Activated CD8-positive, alpha-beta memory T cell treated with anti-CD3 and anti-CD28 coated beads, Interleukin-2, amount 50 U/mL, for 24 hours (primary cell): ENCODE data around the gene SYNPO.

Experiments used
- DNase-seq: peaks from one replicate; pipeline ENCODE4 v3.0.0-alpha.2; 2020; ENCODE audit errors: extremely low read depth

Gene SYNPO

DNA sequence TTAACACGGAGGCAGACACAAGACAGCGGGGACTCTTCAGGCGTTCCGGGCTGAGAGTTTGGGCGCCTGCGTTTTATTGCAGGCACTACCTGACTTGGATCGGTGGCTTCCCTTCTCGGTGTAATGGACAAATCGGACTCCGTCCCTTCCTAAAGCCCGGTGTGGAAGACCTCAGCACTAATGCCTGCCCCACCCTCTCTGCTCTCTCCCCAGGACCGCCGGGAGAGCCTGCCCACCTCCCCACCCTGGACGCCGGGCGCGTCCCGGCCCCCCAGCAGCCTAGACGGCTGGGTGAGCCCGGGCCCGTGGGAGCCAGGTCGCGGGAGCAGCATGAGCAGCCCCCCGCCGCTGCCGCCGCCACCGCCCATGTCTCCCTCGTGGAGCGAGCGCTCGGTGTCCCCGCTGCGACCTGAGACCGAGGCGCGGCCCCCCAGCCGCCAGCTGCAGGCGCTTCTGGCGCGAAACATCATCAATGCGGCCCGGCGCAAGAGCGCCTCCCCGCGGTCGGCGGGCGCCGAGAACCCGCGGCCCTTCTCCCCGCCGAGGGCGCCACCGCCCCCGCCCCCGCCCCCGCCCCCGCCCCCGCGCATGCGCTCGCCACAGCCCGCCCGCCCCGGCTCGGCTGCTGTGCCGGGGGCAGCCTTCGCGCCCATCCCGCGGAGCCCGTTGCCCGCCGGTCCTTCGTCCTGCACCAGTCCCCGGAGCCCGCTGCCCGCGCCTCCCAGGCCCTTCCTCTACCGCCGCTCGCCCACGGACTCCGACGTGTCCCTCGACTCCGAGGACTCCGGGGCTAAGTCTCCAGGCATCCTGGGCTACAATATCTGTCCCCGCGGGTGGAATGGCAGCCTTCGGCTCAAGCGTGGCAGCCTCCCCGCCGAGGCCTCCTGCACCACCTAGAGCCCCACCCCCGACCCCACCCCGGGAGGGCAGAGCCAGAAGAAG, 16.0 kb downstream of the SYNPO start:
- DNase-seq = peak; percentile 25

GRCh38 chr5:150658121-150658520, 17.7 kb downstream of the SYNPO start:
- DNase-seq = no peak

- DNase-seq = no peak
These were observed 18.3 kb downstream of the SYNPO start for GRCh38 chr5:150658699-150659265.

DNA sequence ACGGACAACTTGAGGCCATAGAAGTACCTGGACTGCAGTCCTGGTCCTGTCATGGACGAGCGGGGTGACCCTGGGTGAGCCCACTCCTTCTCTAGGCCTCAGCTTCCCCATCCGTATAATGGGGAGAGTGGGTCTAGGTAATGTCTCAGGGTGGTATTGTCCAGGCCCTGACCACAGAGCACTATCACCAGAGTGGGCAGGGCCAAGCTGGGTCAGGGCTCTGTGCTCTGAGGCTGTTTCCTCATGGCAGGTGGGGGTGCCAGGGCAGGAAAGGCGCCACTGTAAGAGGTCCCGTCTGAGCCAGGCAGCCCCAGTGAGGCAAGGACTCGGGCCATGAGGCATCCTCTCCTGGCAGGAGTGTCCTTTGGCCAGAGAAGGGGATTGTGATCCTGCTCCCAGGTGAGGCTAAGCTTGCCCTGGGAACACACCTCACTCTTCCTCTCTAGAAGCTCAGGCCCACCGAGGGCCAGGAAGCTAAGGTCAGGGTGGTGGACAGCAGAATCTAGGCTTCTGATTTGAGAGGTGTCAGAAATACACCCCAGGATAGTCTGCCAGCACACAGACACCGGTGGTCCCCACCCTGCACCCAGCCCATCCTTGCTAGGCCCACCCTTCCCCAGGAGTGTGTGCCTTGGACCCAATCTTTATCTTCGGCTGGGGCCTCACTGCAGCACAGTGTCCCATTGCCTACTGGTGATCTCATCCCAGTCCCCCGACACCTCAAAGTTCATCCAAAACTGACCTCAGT, 19.1 kb downstream of the SYNPO start:
- DNase-seq = no peak

GRCh38 chr5:150660108-150660831, 19.8 kb downstream of the SYNPO start:
- DNase-seq = no peak

- DNase-seq = no peak
These were observed 20.6 kb downstream of the SYNPO start, which contains the start of gene MYOZ3 for GRCh38 chr5:150661086-150661485. Gene MYOZ3 (plus strand): TSS chr5:150661251. CDS start chr5:150662942, 1,691 bp downstream.

DNA sequence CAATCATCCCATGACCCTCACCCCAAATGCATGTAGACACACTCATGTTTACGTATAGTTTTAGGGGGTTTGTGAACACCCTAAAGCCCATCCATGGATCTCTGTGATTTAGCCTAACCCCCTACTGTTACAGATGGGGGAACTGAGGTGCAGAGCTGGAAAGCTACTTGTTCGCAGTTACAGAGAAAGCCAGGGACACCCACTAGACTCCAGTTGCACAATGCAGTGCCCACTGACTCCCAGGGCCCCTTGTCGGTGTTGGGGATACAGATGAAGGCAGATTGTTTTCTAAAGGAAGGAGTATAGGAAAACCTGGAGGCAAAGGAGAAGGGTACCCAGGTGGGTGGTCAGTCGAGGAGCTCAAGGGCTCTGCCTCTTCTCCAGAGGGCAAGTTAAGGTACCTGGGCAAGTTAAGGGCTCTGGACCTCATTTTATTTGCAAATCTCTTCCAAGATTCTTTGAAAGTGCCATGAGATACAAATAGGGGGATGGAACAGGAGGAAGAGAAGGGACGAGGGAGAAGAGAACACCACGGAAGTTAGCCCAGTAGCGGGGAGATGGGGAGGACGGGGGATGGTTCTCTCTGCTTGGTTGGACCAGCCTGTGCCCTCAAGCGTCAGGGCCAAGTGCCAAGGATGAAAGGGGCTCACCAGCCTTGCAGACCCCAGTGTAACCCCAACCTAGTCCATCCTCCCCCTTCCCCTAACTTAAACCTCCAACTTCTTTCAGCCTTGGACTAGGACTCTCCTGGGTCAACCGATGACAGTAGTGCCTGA, 21.5 kb downstream of the SYNPO start:
- no peak for DNase-seq

- no peak for DNase-seq
These were observed 22.5 kb downstream of the SYNPO start for GRCh38 chr5:150662731-150663516.

GRCh38 chr5:150663936-150664335, 23.5 kb downstream of the SYNPO start:
- DNase-seq = no peak

DNA sequence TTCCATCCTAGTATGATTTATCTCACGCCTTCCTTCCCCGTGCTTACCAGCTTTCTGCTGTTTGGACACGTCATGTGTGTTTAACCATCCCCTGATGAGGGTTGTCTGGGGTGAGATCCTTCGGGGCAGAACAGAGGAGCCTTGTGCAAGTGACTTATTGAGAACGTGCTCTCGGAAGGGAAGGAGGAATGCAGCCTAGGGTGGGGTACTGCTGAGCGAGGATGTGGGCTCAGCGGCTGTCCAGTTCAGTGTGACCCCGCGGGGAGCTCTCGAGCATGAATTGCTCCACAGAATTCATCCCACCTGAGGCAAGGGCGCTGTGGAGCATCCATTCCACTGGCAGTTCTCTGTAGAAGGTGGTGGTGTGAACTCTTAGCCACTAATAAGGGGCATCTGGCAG, 24.6 kb downstream of the SYNPO start:
- no peak for DNase-seq

DNA sequence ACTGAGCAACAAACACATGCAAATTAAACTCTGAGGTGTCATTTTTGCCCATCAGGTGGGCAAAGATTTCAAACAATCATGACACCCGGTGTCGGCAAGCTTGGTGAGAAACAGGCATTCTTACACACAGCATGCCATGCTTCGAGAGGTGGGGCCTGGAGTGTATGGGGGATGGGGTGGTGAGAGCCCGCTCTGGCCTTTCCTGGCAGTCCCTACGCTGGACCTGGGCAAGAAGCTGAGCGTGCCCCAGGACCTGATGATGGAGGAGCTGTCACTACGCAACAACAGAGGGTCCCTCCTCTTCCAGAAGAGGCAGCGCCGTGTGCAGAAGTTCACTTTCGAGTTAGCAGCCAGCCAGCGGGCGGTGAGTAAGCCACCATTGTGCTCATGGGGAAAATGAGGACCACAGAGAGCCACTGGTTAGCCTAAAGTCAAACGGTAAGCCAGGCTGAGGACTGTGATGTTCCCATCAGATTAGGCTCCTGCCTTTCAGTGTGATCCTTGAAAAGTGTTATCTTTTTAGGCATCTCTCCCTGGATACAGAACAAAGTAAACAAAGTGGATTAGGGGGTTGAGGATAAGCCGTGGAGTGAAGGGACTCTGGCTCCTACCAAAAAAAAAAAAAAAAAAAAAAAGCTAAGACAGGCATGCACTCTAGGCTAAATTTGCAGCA, 30.0 kb downstream of the SYNPO start:
- no peak for DNase-seq

- DNase-seq = no peak
These were observed 30.5 kb downstream of the SYNPO start for GRCh38 chr5:150670948-150671310.

DNA sequence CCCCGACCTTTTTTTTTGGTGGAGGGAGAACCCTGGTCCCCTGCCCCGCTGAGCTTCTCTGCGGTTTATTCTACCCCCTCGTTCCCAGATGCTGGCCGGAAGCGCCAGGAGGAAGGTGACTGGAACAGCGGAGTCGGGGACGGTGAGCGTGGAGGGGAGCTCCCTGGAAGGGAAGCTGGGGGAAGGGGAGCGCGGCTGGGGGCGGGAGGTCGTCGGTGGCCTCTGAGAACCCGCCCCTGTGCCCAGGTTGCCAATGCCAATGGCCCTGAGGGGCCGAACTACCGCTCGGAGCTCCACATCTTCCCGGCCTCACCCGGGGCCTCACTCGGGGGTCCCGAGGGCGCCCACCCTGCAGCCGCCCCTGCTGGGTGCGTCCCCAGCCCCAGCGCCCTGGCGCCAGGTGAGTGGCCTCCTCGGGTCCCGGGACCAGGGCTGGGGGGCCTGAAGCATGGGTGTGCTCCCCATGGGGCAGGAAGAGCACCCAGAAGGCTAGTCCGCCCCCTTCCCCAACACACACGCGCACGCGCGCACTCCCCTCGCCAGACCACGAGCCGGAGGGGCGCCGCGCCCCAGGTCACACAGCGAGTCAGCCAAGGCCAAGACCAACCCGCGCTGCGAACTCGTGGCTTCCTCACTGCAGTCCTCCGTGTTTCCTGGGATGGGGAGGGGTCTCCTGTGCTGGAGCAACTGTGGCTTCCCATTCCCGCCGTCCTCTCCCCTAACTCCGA, 31.2 kb downstream of the SYNPO start:
- DNase-seq = no peak

- no peak for DNase-seq
These were observed 31.9 kb downstream of the SYNPO start for GRCh38 chr5:150672237-150672883.

DNA sequence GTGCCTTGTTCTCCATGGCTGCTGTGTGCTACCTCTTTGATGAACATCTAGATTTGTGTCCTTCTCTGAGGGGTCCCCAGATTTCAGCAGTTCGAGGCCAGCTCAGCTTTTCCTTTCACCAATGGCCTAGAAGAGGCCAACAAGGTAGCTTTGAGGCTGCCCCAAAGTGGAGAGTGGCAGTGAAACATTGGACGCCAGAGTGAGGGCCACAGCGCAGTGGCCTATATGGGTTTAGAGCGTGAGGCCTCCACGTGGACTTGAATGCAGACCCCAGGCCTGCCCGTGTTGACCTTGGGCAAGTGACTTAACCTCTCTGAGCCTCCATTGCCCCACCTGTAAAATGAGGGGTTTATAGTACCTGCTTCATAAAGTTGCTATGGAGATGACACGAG, 32.4 kb downstream of the SYNPO start:
- no peak for DNase-seq

GRCh38 chr5:150674341-150674821, 33.9 kb downstream of the SYNPO start:
- no peak for DNase-seq

GRCh38 chr5:150675069-150675468, 34.6 kb downstream of the SYNPO start:
- DNase-seq = no peak

- DNase-seq = no peak
These were observed 36.1 kb downstream of the SYNPO start for GRCh38 chr5:150676578-150676977.
